ENCODE data around the gene ZNF148.
"Not testable (repeated sequence)": the region's sequence is repeated elsewhere in the genome, so short reads cannot be mapped to it uniquely, and the experiment has no call there.

ZNF148 gene, protein sequence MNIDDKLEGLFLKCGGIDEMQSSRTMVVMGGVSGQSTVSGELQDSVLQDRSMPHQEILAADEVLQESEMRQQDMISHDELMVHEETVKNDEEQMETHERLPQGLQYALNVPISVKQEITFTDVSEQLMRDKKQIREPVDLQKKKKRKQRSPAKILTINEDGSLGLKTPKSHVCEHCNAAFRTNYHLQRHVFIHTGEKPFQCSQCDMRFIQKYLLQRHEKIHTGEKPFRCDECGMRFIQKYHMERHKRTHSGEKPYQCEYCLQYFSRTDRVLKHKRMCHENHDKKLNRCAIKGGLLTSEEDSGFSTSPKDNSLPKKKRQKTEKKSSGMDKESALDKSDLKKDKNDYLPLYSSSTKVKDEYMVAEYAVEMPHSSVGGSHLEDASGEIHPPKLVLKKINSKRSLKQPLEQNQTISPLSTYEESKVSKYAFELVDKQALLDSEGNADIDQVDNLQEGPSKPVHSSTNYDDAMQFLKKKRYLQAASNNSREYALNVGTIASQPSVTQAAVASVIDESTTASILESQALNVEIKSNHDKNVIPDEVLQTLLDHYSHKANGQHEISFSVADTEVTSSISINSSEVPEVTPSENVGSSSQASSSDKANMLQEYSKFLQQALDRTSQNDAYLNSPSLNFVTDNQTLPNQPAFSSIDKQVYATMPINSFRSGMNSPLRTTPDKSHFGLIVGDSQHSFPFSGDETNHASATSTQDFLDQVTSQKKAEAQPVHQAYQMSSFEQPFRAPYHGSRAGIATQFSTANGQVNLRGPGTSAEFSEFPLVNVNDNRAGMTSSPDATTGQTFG

DNA sequence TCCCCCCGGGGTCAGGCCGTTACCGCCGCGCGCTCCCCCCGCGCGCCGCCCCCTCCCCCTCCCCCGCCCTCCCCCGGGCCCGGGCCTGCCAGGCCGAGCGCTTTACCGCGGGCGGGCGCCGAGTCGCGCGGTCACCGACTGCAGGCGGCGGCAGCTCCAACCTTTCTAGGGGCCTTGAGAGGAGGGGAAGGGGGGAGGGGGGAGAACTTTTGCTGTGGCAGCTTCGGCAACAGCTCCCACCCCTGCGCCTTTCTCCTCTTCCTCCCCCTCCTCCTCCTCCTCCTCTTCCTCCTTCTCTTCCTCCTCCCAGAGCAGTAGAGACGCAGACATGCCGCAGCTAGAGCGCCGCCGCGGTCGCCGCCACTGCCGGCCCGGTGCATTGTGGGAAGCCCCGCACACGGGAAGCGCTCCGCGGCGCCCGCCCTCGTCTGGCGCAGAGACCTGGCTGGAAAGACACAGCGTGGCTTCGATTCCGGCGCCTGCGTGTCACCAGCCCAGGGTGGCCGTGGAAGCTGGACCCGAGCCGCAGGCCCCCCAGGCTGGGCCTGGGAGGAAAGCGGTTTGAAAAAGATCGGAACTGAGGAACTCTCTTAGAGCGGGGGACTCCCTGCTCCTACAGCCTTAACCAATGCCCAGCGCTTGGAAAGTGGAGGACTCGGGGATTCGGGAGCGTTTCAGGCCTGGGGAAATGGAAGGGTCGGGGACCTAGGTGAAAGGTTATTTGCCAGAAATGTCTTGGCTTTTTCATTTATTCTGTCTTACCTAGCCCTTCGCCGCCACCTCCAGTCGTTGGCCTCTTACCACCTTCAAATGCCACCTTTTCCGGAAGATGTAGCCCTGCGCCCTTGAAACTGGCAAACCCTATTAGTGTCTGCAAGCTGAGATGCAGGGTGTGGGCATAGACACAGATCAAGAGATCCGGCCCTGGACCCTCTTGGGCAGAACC lies at the start of gene ZNF148:
Gene ZNF148, minus strand, starts transcription at position 330 of the 946 bp plus-strand sequence. CDS start 61,685 bp downstream, outside the sequence.
- peak; percentile 84 for DNase-seq (ENCODE audit: low read depth)

DNA sequence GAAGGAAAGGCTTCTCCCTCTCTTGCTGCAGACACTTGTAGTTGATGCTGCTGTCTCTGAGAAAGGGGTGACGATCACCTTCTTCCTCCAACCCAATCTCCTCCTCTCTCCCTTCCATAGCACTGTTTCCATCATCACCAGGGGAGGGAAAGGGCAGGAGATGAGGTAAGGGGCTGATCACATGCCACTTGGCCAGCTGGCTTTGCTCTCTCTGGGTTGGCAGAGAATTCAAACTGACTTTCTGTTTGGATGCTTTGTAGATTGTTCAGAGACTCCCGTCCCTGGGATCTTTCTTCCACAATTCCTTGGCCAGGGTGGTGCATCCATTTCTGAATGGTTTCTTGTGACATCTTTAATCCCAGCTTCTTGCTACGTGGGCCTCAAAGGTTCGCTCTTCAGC lies 43.2 kb upstream of the ZNF148 start:
- no peak for DNase-seq (ENCODE audit: low read depth)

DNA sequence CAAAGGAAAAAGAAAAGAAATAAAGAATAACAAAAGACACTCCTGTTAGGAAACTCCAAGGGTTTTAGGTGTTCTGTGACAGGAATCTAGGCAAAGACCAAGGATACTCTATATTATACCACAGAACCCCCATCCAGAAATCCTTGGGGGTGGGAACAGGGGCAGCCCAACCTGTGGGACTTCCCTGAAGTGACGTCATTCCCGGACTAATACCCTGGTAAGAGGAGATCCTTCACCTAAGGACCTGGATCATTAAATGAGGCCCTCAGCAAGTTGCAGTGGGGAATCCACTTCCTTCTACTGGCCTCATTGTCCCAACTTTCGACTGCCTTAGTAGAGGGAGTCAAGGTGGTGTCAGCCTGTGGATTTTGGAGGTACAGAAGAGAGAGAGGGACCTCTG lies 41.1 kb upstream of the ZNF148 start:
- no peak for DNase-seq (ENCODE audit: low read depth)

DNA sequence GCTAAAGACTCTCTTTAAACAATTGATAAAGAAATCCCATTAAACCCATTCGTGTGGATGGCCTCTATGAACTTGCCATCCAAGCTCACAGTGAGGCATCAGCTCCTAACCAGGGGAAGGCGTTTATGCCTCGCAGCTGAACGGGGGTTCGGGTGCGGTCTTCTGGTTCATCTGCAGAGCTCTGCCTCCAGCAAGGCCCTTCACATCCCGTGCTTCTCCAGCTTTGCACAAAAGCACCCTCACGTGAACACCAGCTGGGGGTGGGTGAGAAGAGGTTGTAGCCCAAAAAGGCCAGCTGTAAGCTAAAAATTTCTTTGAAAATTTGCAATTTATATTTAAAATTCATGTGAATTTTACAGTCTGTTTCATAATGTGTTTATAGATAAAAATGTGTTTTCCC lies 39.5 kb upstream of the ZNF148 start:
- no peak for DNase-seq (ENCODE audit: low read depth)

DNA sequence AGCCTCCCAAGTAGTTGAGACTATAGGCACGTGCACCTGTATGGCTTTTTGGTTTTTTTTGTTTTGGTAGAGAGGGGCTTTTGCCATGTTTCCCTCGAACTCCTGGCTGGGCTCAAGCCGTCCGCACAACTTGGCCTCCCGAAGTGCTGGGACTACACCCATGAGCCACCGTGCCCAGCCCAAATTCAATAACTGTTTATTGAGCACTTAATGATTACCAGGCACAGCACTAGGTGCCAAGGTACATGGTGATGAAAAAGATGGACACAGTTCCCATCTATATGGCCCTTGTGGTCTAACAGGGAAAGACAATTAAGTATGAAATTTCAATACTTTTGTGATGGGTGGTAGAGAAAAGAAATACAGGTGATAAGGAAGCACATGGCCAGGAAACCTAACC lies 35.8 kb upstream of the ZNF148 start:
- DNase-seq (ENCODE audit: low read depth): no peak

DNA sequence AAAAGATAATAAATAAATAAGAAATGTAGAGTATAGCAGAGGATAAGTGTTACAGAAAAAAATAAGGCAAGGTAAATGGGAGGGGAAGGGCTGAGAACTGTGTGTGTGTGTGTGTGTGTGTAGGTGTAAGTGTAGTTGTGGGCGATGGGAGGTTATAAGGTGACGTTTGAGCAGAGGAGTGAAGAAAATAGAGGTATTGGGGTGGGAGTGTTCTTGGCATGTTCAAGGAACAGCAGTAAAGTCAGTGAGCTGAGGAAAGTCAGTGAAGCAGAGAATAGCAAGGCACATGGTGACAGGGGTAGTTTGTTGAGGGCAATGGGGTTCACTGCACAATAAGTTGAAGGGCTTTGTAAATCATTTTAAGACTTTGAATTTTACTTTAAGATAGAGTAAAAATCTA lies 30.9 kb upstream of the ZNF148 start:
- DNase-seq (ENCODE audit: low read depth): no peak

DNA sequence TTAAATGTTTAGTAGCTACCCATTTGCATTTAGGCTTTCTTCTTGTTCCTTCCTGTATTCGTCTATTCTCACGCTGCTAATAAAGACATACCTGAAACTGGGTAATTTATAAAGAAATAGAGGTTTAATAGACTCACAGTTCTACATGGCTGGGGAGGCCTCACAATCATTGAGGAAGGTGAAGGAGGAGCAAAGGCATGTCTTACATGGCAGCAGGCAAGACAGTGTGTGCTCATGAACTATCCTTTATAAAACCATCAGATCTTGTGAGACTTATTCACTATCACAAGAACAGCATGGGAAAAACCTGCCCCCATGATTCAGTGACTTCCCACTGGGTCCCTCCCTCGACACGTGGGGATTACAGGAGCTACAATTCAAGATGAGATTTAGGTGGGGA lies 30.4 kb upstream of the ZNF148 start:
- DNase-seq (ENCODE audit: low read depth): not testable (repeated sequence)

DNA sequence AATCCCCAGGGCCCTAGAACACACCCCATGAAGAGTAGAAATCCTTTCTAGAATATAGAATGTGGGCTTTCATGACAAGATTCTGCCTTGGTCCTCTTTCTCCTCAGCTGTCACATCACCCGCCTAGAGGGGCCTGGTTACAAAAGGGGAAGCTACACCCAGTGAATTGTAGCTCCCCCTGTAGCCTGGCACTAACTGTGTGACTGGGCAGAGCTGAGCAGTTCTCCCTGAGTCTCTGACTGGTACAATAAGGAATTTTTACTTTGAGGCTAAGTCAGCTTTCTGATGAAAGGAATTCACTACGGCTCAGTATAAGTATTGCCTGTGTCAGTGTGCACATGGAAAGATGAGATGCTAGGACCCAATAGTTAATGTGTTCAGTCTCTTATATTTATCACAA lies 28.7 kb upstream of the ZNF148 start:
- DNase-seq (ENCODE audit: low read depth): no peak

DNA sequence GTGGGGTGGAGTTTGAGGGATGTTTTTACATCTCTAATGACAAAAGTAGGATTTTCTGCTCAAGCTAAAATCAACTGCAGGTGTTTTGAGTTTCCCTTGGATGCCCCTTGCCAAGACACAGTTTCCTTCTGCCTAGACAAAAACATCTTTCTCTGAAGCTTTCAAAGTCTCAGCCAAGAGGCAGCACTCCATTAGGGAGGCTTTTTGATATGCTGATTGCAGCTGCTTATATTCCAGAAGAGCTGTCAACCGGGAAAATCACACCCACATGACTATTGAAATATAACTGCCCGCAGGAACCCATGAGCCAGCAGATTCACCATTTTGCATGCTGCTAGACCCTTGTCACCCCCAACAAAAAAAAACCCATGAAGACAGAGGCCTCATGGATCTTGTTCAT lies 27.5 kb upstream of the ZNF148 start:
- no peak for DNase-seq (ENCODE audit: low read depth)

DNA sequence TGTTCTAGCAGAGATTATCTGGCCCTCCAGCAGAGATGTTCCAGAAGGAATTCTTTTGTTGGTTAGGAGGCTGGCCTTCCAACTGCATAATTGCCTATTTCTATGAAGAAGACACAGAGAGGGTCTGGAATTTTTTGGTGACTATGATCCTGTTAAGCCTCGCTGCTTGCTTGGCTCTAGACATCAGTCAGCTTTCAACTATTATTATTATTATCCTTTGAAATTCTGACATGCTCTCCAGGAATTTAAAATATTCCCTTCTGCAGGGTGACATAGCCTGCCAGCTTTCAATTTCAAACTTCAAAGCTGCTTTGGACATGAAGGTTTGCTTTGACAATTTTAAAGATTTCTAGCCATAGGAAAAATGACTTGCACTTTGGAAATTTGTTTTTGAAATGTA lies 26.3 kb upstream of the ZNF148 start:
- DNase-seq (ENCODE audit: low read depth): no peak

DNA sequence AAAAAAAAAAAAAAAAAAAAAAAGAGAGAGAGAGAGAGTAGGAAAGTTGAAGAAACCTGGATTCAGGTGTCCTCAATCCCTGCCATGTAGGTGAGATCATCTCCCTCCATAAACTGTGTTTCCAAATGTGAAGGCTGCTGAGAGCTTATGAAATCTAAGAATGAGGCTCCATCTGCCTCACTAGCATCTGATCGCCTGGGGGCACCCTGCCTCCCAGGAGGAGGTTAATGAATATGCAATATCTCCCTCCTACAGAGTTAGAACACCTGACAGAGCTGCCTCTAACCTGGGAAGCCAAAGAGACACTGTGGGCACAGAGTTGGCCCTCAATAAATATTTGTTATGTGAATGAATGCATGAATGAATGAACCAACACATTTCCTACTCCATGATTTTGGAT lies 23.8 kb upstream of the ZNF148 start:
- DNase-seq (ENCODE audit: low read depth): no peak

DNA sequence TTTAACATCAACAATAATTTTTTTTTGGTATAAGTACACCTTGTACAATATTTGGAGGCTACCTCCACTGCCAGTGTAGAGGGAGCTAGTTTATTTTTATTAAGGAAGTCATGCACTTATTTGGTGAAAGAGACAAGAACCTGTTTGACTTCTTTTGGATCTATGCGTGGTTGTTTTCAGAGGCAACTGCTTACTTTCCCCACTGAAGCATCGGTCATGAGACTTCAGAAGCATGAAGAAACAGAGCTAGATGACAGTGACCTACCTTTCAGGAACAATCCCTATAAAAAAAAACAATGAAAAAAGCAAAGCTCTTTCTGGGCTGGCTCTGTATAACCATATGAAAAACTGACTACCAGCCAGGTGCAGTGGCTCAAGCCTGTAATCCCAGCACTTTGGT lies 20.0 kb upstream of the ZNF148 start:
- DNase-seq (ENCODE audit: low read depth): no peak

DNA sequence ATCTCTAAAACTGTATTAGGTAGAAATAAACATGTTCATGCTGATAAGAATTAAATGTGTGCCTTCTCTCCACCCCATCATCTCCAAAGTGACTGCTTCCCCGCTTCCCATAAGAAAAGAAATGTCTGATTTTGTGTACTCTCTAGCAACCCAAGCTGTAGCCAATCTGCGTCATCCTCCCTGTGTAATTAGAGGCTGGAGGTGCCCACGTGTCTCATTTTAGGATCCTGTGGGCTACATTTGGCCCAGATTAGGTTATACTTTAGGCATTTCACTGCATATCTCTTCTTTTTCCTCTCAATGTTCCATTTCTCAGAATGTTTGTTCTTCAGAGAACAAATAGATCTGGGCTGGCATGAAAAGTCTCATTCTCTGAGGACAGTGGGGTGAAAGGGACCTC lies 19.3 kb upstream of the ZNF148 start:
- no peak for DNase-seq (ENCODE audit: low read depth)

DNA sequence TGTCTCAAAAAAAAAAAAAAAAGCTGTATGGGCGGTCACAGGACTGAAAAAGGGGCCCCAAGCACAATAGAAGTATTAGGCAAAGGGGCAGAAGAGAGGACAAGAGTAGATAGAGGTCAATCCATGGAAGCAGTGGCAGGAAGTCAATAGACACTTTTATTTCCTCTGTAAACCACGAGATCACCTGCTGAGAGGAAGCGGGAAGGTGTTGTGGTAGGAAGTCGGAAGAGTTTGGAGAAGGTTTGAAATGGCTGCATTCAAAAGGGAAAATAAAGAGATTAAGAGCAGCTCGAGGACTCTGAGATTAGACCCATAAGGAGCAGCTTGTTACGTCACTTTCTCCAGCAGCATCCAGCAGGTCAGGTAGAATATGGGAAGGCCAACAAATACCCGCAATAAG lies 14.2 kb upstream of the ZNF148 start:
- DNase-seq (ENCODE audit: low read depth): no peak

DNA sequence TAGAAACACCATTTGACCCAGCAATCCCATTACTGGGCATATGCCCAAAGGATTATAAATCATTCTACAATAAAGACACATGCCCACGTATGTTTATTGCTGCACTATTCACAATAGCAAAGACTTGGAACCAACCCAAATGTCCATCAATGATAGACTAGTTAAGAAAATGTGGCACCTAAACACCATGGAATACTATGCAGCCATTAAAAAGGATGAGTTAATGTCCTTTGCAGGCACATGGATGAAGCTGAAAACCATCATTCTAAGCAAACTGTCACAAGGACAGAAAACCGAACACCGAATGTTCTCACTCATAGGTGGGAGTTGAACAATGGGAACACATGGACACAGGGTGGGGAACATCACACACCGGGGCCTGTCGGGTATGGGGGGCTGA lies 13.2 kb upstream of the ZNF148 start:
- DNase-seq (ENCODE audit: low read depth): not testable (repeated sequence)

DNA sequence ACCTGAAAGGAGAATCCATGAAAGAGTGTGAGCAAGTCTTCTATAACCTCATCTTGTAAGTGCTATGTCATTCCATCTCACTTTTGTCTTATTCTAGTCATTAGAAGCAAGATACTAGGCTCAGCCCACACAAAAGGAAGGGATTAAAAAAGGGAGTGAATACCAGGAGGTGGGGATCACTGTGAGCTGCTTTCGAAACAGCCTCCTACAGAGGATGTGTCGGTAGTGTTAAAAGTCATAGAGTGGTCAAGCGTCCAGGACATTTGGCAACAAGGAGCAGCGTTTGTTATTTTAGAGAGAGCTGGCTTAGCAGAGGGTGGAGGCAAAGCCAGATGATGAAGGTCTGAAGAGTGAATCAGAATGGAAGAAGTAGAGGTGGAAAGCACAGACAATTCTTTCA lies 11.7 kb upstream of the ZNF148 start:
- DNase-seq (ENCODE audit: low read depth): no peak

DNA sequence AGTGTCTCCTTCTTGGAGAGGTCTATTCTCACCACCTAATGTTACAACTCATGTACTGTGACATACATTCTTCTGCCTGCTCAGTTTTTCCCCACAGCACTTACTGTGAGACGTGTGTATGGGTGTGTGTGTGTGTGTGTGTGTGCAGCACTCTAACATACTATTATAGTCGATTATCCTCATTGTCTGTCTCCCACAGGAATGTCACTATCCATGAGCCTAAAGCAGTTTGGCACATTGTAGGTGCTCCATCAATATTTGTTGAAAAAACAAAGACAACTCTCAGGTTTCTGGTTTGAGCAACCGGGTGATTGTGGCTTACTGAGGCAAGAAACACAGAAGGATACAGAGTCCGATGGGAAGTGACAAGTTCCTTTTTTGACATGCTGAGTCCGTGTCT lies 8.6 kb upstream of the ZNF148 start:
- no peak for DNase-seq (ENCODE audit: low read depth)

DNA sequence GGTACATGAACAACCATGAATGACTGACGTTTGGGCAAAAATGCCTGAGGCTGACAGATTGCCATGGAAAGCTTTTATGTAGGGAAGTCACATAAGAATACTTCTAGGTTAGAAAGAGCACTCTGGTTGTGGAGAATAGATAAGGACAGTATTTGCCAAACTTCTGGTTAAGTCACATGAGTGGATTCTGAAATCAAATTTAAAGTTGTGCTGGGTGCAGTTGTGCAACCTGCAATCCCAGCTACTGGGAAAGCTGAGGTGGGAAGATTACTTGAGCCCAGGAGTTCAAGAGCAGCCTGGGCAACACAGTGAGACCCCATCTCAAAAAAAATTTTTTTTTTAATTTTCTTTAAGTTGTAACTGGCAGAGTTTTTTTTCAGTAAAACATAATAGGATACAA lies 7.2 kb upstream of the ZNF148 start:
- no peak for DNase-seq (ENCODE audit: low read depth)

DNA sequence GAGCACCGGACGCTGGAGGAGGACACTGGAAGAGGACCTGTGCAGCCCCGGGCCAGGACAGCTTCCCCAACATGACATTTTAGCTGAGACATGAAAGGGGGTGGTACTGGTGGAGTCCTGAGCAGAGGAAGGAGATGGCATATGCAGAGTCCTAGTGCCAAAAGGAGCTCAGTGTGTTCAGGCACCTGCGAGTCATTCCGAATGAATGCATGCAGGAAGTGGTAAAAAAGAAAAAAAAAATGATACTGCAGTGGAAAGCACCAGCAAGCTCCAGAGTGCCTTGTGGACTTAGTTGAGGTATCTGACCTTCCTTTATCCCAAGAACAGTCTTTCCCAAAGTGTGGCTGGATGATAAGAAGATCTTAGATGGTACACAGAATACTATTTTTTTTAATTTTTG lies 6.6 kb upstream of the ZNF148 start:
- no peak for DNase-seq (ENCODE audit: low read depth)

DNA sequence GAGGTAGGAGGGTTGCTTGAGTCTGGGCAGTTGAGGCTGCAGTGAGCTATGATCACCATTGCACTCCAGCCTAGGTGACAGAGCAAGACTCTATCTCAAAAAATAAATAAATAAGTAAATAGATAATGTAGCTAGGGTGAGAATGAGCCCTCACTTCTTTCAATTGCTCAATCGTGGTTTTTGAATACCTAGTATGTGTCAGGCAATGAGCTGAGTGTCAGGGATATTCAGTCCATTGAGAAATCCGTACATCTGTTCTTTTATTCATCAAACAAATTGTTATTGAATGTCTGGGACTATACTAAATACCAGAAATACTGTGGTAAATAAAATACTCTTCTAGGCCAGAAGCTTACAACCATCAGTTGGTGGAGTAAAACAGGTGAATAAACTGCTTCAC lies 6.2 kb upstream of the ZNF148 start:
- DNase-seq (ENCODE audit: low read depth): no peak

DNA sequence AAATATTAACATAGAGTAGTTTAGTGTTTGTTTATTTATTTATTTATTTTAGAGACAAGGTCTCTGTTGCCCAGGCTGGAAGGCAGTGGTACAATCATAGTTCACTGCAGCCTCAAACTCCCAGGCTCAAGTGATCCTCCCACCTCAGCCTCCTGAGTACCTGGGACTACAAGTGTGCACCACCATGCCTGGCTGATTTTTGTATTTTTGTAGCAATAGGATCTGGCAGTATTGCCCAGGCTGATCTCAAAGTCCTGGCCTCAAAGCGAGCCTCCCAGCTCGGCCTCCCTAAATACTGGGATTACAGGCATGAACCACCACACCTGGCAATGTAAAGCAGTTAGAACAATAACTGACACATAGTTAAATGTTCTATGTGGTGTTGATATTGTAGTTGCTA lies 4.4 kb upstream of the ZNF148 start:
- no peak for DNase-seq (ENCODE audit: low read depth)

DNA sequence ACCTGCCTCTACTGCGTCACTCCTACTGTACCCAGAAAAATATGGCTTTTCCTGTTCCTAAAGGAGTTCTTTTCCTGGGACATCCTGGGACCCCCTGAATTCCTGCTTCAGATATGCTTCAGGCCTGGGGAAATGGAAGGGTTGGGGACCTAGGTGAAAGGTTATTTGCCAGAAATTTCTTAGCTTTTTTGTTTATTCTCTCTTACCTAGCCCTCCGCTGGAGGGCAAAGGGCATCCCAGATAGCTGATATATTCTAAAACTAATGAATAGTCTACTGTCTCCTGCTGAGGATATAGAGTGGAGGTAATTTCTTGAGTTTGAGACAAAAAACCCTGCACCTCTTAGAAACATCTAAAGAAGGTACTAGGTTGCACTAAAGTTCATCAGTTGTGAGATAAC lies 3.6 kb upstream of the ZNF148 start:
- DNase-seq (ENCODE audit: low read depth): no peak
